Fibroblast of skin of right quadriceps (primary cell): ENCODE data around the gene MAP3K13.

Experiments used
- DNase-seq: peaks from one replicate; pipeline ENCODE4 v3.0.0-alpha.2; 2013

MAP3K13 gene

GRCh38 chr3:185521349-185522138, 158.6 kb downstream of the MAP3K13 start:
- no peak for DNase-seq

GRCh38 chr3:185526349-185526951, 163.5 kb downstream of the MAP3K13 start:
- no peak for DNase-seq

- DNase-seq = no peak
Measured at GRCh38 chr3:185527364-185527763, 164.4 kb downstream of the MAP3K13 start.

- no peak for DNase-seq
Measured at GRCh38 chr3:185528532-185528931, 165.6 kb downstream of the MAP3K13 start.

- no peak for DNase-seq
Measured at GRCh38 chr3:185530856-185531255, 167.9 kb downstream of the MAP3K13 start.

- no peak for DNase-seq
Measured at GRCh38 chr3:185532901-185533300, 170.0 kb downstream of the MAP3K13 start.

GRCh38 chr3:185534511-185534910, 171.6 kb downstream of the MAP3K13 start:
- DNase-seq = no peak

DNA sequence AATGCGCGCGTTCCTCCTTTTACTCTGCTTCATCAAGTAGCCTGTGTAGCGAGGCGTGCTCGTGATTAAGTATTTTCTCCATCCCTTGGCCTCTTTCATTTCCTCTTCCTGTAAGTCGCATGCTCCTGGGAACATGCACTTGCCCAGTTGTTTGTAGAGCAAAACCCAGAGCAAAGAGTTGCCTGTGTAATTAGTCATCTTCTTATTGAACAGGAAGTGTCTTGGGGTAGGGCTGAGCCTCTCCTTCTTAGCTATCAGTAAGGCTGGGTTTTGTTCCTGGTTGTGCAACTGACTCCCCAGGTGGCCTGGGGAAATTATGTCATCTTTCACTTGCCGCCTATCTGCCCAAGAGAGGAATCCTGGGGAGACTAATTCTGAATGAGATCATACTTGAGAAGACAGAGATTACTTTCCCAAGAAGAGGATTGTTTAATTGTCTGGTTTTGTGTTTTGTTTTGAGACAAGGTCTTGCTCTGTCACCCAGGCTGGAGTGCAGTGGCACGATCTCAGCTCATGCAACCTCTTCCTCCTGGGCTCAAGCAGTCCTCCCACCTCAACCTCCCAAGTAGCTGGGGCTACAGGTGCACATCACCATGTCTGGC, 174.5 kb downstream of the MAP3K13 start:
- DNase-seq = peak; percentile 74
